Measurements from ENCODE around the gene B3GNT4. TPM values are rescaled to one million over a fixed set of nuclear protein-coding genes. Genes with fewer than 3 reads are reported as not detected.

Gene B3GNT4
- total RNA-seq, 1 experiment from 2014 or later, result 2.8 TPM

- CTCF ChIA-PET, result no interaction called here
- H3K27me3 ChIP-seq (ENCODE audit: insufficient read depth, low read depth), result no peaks in the 10 kb centered on the region
Measured at GRCh38 chr12:122162976-122163375, 40.5 kb upstream of the B3GNT4 start.

GRCh38 chr12:122166422-122167349 is 36.8 kb upstream of the B3GNT4 start:
- Histone ChIP-seq H3K9me3 (ENCODE audit: insufficient read depth, low read depth) (no peaks in the 10 kb centered on the region), H3F3A (ENCODE audit: insufficient read depth, low read depth) (no peaks in the 10 kb centered on the region), H3K4me1 (replicated peaks; ENCODE audit: insufficient read depth) (no peaks in the 10 kb centered on the region), H3K79me2 (ENCODE audit: low read depth) (no peaks in the 10 kb centered on the region), H3K4me2 (no peak overlapping the region), H3K36me3 (ENCODE audit: low read depth) (no peaks in the 10 kb centered on the region), H3K27ac (no peak overlapping the region), H3K27me3 (ENCODE audit: insufficient read depth, low read depth) (no peaks in the 10 kb centered on the region; the same call in 1 of the 2 replicates), H3K4me3 (no peak overlapping the region), H3K9me2 (ENCODE audit: insufficient read depth) (no peaks in the 10 kb centered on the region), H2AFZ (no peak overlapping the region), H4K20me1 (ENCODE audit: insufficient read depth) (no peaks in the 10 kb centered on the region)
- DNase-seq, result no peak
- ChIA-PET POLR2A (ENCODE audit: unreplicated experiment) (no interaction called here), CTCF (interaction anchor here (0.6 kb wide), 1 partner anchor 100 kb away, joined by 6 read pairs; no protein-coding TSS in a partner anchor)
- BruUV-seq (replicated peaks), result no TSS peak
- intact Hi-C loops (cut with micrococcal nuclease; ENCODE audit: unreplicated experiment), result no loop called here
- no peak for TF ChIP-seq CTCF (conservative IDR thresholded peaks at IDR 0.05)
- TF ChIP-seq EZH2 (IDR thresholded peaks at IDR 0.05; ENCODE audit: low read depth), result no peak

More at GRCh38 chr12:122162976-122163375, 40.5 kb upstream of the B3GNT4 start:
- no peaks in the 10 kb centered on the region for H3F3A ChIP-seq (ENCODE audit: insufficient read depth, low read depth)
- POLR2A ChIA-PET (ENCODE audit: unreplicated experiment), result no interaction called here
- DNase-seq, result no peak
- BruUV-seq (replicated peaks), result no TSS peak
- no peaks in the 10 kb centered on the region for H3K9me2 ChIP-seq (ENCODE audit: insufficient read depth)
- H2AFZ ChIP-seq, result no peak overlapping the region
- no peak overlapping the region for H3K4me3 ChIP-seq
- TF ChIP-seq CTCF (conservative IDR thresholded peaks at IDR 0.05) (no peak), EZH2 (IDR thresholded peaks at IDR 0.05; ENCODE audit: low read depth) (no peak)
- no peaks in the 10 kb centered on the region for H3K79me2 ChIP-seq (ENCODE audit: low read depth)
- no peak overlapping the region for H3K4me2 ChIP-seq
- H3K9me3 ChIP-seq (ENCODE audit: insufficient read depth, low read depth), result no peaks in the 10 kb centered on the region
- H3K27ac ChIP-seq, result no peak overlapping the region
- no peaks in the 10 kb centered on the region for H4K20me1 ChIP-seq (ENCODE audit: insufficient read depth)
- no peaks in the 10 kb centered on the region for H3K36me3 ChIP-seq (ENCODE audit: low read depth)
- intact Hi-C loops (cut with micrococcal nuclease; ENCODE audit: unreplicated experiment), result no loop called here
- no peaks in the 10 kb centered on the region for H3K4me1 ChIP-seq (replicated peaks; ENCODE audit: insufficient read depth)

- DNase-seq, result no peak
- H4K20me1 ChIP-seq (ENCODE audit: insufficient read depth), result no peaks in the 10 kb centered on the region
- ChIA-PET CTCF (no interaction called here), POLR2A (ENCODE audit: unreplicated experiment) (no interaction called here)
- intact Hi-C loops (cut with micrococcal nuclease; ENCODE audit: unreplicated experiment), result no loop called here
- no peaks in the 10 kb centered on the region for H3K36me3 ChIP-seq (ENCODE audit: low read depth)
- no peak overlapping the region for H3K4me2 ChIP-seq
- H3K27ac ChIP-seq, result no peak overlapping the region
- H2AFZ ChIP-seq, result no peak overlapping the region
- H3K9me3 ChIP-seq (ENCODE audit: insufficient read depth, low read depth), result no peaks in the 10 kb centered on the region
- no peaks in the 10 kb centered on the region for H3K9me2 ChIP-seq (ENCODE audit: insufficient read depth)
- no peaks in the 10 kb centered on the region for H3F3A ChIP-seq (ENCODE audit: insufficient read depth, low read depth)
- BruUV-seq (replicated peaks), result no TSS peak
- no peaks in the 10 kb centered on the region for H3K4me1 ChIP-seq (replicated peaks; ENCODE audit: insufficient read depth)
- H3K4me3 ChIP-seq, result no peak overlapping the region
- TF ChIP-seq EZH2 (IDR thresholded peaks at IDR 0.05; ENCODE audit: low read depth), result no peak
- TF ChIP-seq CTCF (conservative IDR thresholded peaks at IDR 0.05), result no peak
- no peaks in the 10 kb centered on the region for H3K79me2 ChIP-seq (ENCODE audit: low read depth)
- no peaks in the 10 kb centered on the region; the same call in 1 of the 2 replicates for H3K27me3 ChIP-seq (ENCODE audit: insufficient read depth, low read depth)
Measured at GRCh38 chr12:122167356-122167925, 36.1 kb upstream of the B3GNT4 start.
